Measurements from ENCODE around the gene CENPA.
A peak's percentile ranks its signal among the peaks of the same experiment; 100 is the strongest.

DNA sequence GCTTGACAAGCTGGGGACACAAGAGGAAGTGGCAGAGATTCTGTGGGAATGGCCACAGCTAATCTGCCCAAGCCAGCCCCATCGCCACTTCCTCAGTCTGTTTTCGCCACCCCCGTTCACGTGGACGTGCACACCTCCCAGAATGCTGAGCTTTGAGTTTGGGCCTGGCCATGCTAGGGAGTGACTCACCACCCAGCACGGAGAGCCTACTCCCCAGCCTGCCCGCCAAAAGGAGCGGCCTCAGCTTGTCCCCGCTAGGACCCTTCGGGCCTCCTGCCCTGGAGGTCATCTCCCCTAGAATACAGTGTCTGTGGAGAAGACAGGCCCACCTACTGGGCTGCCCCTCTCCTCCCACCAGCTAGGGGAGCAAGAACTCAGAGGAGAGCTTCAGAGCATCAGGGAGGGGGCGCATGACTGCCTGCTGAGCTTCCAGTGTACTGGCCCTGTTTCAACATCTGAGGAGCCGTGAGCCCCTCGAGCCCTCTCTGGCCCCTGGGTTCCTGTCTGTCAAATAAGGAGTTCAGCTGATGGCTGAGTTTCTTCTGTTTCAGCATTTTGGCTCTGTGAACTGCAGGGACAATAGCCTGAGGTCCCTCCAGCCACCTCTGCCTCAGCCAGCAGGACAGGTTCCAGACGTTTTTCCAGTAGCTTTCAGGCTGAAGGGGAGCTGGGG lies 16.6 kb upstream of the CENPA start:
- TF ChIP-seq, protein P1, sequence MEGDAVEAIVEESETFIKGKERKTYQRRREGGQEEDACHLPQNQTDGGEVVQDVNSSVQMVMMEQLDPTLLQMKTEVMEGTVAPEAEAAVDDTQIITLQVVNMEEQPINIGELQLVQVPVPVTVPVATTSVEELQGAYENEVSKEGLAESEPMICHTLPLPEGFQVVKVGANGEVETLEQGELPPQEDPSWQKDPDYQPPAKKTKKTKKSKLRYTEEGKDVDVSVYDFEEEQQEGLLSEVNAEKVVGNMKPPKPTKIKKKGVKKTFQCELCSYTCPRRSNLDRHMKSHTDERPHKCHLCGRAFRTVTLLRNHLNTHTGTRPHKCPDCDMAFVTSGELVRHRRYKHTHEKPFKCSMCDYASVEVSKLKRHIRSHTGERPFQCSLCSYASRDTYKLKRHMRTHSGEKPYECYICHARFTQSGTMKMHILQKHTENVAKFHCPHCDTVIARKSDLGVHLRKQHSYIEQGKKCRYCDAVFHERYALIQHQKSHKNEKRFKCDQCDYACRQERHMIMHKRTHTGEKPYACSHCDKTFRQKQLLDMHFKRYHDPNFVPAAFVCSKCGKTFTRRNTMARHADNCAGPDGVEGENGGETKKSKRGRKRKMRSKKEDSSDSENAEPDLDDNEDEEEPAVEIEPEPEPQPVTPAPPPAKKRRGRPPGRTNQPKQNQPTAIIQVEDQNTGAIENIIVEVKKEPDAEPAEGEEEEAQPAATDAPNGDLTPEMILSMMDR (IDR thresholded peaks at IDR 0.05), result no peak
- TF ChIP-seq EP300 (IDR thresholded peaks at IDR 0.05), result no peak
- TF ChIP-seq POLR2AphosphoS5 (IDR thresholded peaks at IDR 0.05), result peak; percentile 68 to 70

All from esophagus muscularis mucosa (tissue), 4 donors.